ENCODE results near the gene SLC44A3. TPM values are rescaled to one million over a fixed set of nuclear protein-coding genes. Genes with fewer than 3 reads are reported as not detected.

SLC44A3 gene
- total and polyA plus RNA-seq, 2 experiments from 2014 or later: 2.9 to 4.5 TPM

DNA sequence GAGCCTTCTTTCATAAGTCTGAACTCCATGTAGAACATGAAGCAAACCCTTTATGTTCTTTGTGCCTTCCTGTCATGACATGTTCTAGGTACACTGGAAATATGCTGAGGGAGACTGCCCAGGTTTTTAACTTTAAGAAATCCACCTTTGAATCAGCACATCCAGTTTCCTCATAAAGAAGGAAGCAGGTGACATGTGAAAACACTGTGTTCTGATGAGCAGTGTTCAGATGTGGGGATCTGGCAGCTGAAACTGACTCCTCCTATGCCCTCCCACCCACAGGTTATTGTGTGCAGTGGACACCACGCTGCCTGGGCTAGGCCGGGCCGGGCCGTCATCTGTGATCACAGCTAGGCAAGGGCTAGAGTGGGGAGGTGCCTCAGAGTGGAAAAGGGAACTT lies 55.6 kb downstream of the SLC44A3 start:
- Mint-ChIP-seq H3K27ac (no peak overlapping the region), H3K4me3 (no peak overlapping the region), H3K36me3 (ENCODE audit: low read depth) (no peaks in the 10 kb centered on the region; the same call in 2 of the 3 replicates), H3K9me3 (no peaks in the 10 kb centered on the region), H3K27me3 (ENCODE audit: insufficient read depth, low read depth, poor library complexity) (peaks cover 5% of the 10 kb centered on the region), H3K4me1 (no peaks in the 10 kb centered on the region)
- Histone ChIP-seq H3K4me1 (ENCODE audit: insufficient read depth) (no peaks in the 10 kb centered on the region), H3K79me2 (replicated peaks; ENCODE audit: insufficient read depth) (no peaks in the 10 kb centered on the region), H3K27me3 (ENCODE audit: insufficient read depth) (no peaks in the 10 kb centered on the region), H3F3A (replicated peaks; ENCODE audit: low read depth) (no peaks in the 10 kb centered on the region), H3K36me3 (ENCODE audit: insufficient read depth) (no peaks in the 10 kb centered on the region), H3K4me3 (no peak overlapping the region), H4K20me1 (replicated peaks; ENCODE audit: insufficient read depth) (no peaks in the 10 kb centered on the region), H3K4me2 (no peak overlapping the region), H3K27ac (ENCODE audit: low read depth) (no peak overlapping the region), H2AFZ (no peak overlapping the region), H3K9me2 (ENCODE audit: insufficient read depth) (peaks cover 11% of the 10 kb centered on the region)
- TF ChIP-seq ZNF331 (CRISPR knock-in tag; IDR thresholded peaks at IDR 0.05; ENCODE audit: low read depth): no peak
- TF ChIP-seq JUNB (IDR thresholded peaks at IDR 0.05; ENCODE audit: unreplicated experiment): no peak
- TF ChIP-seq EZH2 (IDR thresholded peaks at IDR 0.05; ENCODE audit: low read depth, unreplicated experiment): no peak
- TF ChIP-seq POLR2AphosphoS5 (IDR thresholded peaks at IDR 0.05; ENCODE audit: low read depth): no peak
- TF ChIP-seq NANOG (IDR thresholded peaks at IDR 0.05; ENCODE audit: borderline replicate concordance): no peak
- TF ChIP-seq, protein P1, sequence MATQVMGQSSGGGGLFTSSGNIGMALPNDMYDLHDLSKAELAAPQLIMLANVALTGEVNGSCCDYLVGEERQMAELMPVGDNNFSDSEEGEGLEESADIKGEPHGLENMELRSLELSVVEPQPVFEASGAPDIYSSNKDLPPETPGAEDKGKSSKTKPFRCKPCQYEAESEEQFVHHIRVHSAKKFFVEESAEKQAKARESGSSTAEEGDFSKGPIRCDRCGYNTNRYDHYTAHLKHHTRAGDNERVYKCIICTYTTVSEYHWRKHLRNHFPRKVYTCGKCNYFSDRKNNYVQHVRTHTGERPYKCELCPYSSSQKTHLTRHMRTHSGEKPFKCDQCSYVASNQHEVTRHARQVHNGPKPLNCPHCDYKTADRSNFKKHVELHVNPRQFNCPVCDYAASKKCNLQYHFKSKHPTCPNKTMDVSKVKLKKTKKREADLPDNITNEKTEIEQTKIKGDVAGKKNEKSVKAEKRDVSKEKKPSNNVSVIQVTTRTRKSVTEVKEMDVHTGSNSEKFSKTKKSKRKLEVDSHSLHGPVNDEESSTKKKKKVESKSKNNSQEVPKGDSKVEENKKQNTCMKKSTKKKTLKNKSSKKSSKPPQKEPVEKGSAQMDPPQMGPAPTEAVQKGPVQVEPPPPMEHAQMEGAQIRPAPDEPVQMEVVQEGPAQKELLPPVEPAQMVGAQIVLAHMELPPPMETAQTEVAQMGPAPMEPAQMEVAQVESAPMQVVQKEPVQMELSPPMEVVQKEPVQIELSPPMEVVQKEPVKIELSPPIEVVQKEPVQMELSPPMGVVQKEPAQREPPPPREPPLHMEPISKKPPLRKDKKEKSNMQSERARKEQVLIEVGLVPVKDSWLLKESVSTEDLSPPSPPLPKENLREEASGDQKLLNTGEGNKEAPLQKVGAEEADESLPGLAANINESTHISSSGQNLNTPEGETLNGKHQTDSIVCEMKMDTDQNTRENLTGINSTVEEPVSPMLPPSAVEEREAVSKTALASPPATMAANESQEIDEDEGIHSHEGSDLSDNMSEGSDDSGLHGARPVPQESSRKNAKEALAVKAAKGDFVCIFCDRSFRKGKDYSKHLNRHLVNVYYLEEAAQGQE (IDR thresholded peaks at IDR 0.05; ENCODE audit: unreplicated experiment): no peak
- TF ChIP-seq, protein P2, sequence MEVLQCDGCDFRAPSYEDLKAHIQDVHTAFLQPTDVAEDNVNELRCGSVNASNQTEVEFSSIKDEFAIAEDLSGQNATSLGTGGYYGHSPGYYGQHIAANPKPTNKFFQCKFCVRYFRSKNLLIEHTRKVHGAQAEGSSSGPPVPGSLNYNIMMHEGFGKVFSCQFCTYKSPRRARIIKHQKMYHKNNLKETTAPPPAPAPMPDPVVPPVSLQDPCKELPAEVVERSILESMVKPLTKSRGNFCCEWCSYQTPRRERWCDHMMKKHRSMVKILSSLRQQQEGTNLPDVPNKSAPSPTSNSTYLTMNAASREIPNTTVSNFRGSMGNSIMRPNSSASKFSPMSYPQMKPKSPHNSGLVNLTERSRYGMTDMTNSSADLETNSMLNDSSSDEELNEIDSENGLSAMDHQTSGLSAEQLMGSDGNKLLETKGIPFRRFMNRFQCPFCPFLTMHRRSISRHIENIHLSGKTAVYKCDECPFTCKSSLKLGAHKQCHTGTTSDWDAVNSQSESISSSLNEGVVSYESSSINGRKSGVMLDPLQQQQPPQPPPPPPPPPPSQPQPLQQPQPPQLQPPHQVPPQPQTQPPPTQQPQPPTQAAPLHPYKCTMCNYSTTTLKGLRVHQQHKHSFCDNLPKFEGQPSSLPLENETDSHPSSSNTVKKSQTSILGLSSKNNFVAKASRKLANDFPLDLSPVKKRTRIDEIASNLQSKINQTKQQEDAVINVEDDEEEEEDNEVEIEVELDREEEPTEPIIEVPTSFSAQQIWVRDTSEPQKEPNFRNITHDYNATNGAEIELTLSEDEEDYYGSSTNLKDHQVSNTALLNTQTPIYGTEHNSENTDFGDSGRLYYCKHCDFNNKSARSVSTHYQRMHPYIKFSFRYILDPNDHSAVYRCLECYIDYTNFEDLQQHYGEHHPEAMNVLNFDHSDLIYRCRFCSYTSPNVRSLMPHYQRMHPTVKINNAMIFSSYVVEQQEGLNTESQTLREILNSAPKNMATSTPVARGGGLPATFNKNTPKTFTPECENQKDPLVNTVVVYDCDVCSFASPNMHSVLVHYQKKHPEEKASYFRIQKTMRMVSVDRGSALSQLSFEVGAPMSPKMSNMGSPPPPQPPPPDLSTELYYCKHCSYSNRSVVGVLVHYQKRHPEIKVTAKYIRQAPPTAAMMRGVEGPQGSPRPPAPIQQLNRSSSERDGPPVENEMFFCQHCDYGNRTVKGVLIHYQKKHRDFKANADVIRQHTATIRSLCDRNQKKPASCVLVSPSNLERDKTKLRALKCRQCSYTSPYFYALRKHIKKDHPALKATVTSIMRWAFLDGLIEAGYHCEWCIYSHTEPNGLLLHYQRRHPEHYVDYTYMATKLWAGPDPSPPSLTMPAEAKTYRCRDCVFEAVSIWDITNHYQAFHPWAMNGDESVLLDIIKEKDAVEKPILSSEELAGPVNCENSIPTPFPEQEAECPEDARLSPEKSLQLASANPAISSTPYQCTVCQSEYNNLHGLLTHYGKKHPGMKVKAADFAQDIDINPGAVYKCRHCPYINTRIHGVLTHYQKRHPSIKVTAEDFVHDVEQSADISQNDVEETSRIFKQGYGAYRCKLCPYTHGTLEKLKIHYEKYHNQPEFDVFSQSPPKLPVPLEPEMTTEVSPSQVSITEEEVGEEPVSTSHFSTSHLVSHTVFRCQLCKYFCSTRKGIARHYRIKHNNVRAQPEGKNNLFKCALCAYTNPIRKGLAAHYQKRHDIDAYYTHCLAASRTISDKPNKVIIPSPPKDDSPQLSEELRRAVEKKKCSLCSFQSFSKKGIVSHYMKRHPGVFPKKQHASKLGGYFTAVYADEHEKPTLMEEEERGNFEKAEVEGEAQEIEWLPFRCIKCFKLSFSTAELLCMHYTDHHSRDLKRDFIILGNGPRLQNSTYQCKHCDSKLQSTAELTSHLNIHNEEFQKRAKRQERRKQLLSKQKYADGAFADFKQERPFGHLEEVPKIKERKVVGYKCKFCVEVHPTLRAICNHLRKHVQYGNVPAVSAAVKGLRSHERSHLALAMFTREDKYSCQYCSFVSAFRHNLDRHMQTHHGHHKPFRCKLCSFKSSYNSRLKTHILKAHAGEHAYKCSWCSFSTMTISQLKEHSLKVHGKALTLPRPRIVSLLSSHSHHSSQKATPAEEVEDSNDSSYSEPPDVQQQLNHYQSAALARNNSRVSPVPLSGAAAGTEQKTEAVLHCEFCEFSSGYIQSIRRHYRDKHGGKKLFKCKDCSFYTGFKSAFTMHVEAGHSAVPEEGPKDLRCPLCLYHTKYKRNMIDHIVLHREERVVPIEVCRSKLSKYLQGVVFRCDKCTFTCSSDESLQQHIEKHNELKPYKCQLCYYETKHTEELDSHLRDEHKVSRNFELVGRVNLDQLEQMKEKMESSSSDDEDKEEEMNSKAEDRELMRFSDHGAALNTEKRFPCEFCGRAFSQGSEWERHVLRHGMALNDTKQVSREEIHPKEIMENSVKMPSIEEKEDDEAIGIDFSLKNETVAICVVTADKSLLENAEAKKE (CRISPR knock-in tag; IDR thresholded peaks at IDR 0.05): no peak
- TF ChIP-seq ZNF114 (CRISPR knock-in tag; IDR thresholded peaks at IDR 0.05): no peak
- no peak for TF ChIP-seq ETS1 (IDR thresholded peaks at IDR 0.05)
- TF ChIP-seq EZH2phosphoT487 (IDR thresholded peaks at IDR 0.05; ENCODE audit: unreplicated experiment): no peak
- no peak for TF ChIP-seq CREB1 (CRISPR knock-in tag; IDR thresholded peaks at IDR 0.05; ENCODE audit: low read depth)
- no peak for ATAC-seq
- no peak for DNase-seq (ENCODE audit: low spot score)

All from GM23338 (cell line).